Adrenal gland (tissue), 5 donors: ENCODE measurements around the gene RNF20.

Experiments used
- CTCF ChIP-seq, 6 experiments: fragments of 450-650 bp in 4 of 6; fragments of 200-600 bp in 2 of 6; sonication (generic) in 1 of 6; IDR thresholded peaks; 1 replicate in 5 of 6; 2 replicates in 1 of 6; pipeline versions ENCODE4 v1.5.1 to v1.8.0; 2016 to 2021; ENCODE audit warnings: antibody characterized with exemption in 6 of 6, mild to moderate bottlenecking in 2 of 6, moderate library complexity in 1 of 6
- POLR2A ChIP-seq, 2 donors: fragments of 450-650 bp; IDR thresholded peaks; one replicate each; pipeline ENCODE4 v1.6.1; 2017; ENCODE audit warnings: antibody characterized with exemption in 2 of 2, mild to moderate bottlenecking in 2 of 2, moderate library complexity in 1 of 2
- donor health status: DM: no; HTN: no; CAD: no.

GRCh38 chr9:101587332-101588043 is 53.8 kb downstream of the RNF20 start:
- TF ChIP-seq CTCF (IDR thresholded peaks at IDR 0.05) (no peak), POLR2A (IDR thresholded peaks at IDR 0.05) (no peak)
